ENCODE data around the gene NALCN. TPM values are rescaled to one million over a fixed set of nuclear protein-coding genes. Genes with fewer than 3 reads are reported as not detected.

NALCN gene
- 8.5 and 9.5 TPM in 2 replicates for total RNA-seq

GRCh38 chr13:101416181-101417042 is at the start of gene NALCN:
Gene NALCN, minus strand, starts transcription at chr13:101416508. Its CDS starts 17,382 bp downstream, at chr13:101399126.

GRCh38 chr13:101452519-101453485 is 36.5 kb upstream of the NALCN start, which contains the start of gene ITGBL1:
Gene ITGBL1, plus strand, starts transcription at chr13:101452675. Its CDS starts 159 bp downstream, at chr13:101452834.

Other genes starting within 250 kb of the NALCN start
- 7.0 and 9.1 TPM in 2 replicates for gene ITGBL1, start 36.2 kb upstream of the NALCN start, total RNA-seq